H1 (cell line): ENCODE measurements around the gene PLEKHG1. TPM values are rescaled to one million over a fixed set of nuclear protein-coding genes. Genes with fewer than 3 reads are reported as not detected.

Source experiments
- CTCF ChIA-PET: fragments of 300-600 bp; sonication (Branson Sonifier 250); formaldehyde crosslinking; loops from one replicate; lab custom pipeline; 2021; ENCODE audit not compliant: partially characterized antibody; lab: Charles Lee
- POLR2A ChIA-PET: fragments of 300-600 bp; sonication (Branson Sonifier 250); formaldehyde crosslinking; loops from one replicate; lab custom pipeline; 2021; ENCODE audit warnings: inconsistent platforms; ENCODE audit not compliant: partially characterized antibody; lab: Charles Lee
- DNase-seq, 2 experiments: peaks; one replicate each; pipeline versions ENCODE4 v3.0.0 to v3.0.0-alpha.2; 2010 to 2022; ENCODE audit warnings: low spot score in 2 of 2, low read depth in 1 of 2, mixed read lengths in 1 of 2
- FAIRE-seq: peaks from 2 replicates; lab custom pipeline; 2011; peaks lifted over from hg19 to GRCh38; lab: Jason Lieb, UNC
- H2AFZ ChIP-seq: 2 replicates; pipeline ENCODE4 v1.8.1; 2012; ENCODE audit warnings: low read length, inconsistent platforms
- H2AK5ac ChIP-seq: 2 replicates; pipeline ENCODE4 v1.6.1; 2013; ENCODE audit warnings: low read depth, low read length
- H2BK120ac ChIP-seq: replicated peaks from 2 replicates; pipeline ENCODE3; 2013; ENCODE audit warnings: low read depth, low read length, inconsistent platforms
- H2BK12ac ChIP-seq: 2 replicates; pipeline ENCODE4 v1.6.1; 2013; ENCODE audit warnings: low read depth, low read length
- H2BK15ac ChIP-seq: 2 replicates; pipeline ENCODE4 v1.6.1; 2013; ENCODE audit warnings: low read length
- H2BK20ac ChIP-seq: 2 replicates; pipeline ENCODE4 v1.6.1; 2013; ENCODE audit warnings: low read length
- H2BK5ac ChIP-seq: 2 replicates; pipeline ENCODE4 v1.6.1; 2013; ENCODE audit warnings: low read depth, low read length
- H3K14ac ChIP-seq: 2 replicates; pipeline ENCODE4 v1.6.1; 2013; ENCODE audit warnings: inconsistent platforms; ENCODE audit not compliant: insufficient read length
- H3K18ac ChIP-seq: 2 replicates; pipeline ENCODE4 v1.6.1; 2013; ENCODE audit warnings: low read length; ENCODE audit errors: extremely low read depth
- H3K23ac ChIP-seq: 2 replicates; pipeline ENCODE4 v1.6.1; 2013; ENCODE audit warnings: inconsistent platforms; ENCODE audit not compliant: insufficient read length
- H3K23me2 ChIP-seq: 2 replicates; pipeline ENCODE4 v1.6.1; 2013; ENCODE audit warnings: low read depth, low read length
- H3K27ac ChIP-seq: 2 replicates; pipeline ENCODE4 v1.6.1; 2011; ENCODE audit warnings: low read depth, low read length, inconsistent platforms
- H3K27me3 ChIP-seq, 4 experiments: replicated peaks in 1 of 4; 1 replicate in 1 of 4; 2 replicates in 3 of 4; pipeline versions ENCODE4 v1.6.1 to v1.8.1; 2011 to 2013; ENCODE audit warnings: low read length in 3 of 4, mild to moderate bottlenecking in 3 of 4, inconsistent platforms in 2 of 4, mixed read lengths in 2 of 4, moderate library complexity in 1 of 4; ENCODE audit not compliant: control insufficient read depth in 3 of 4, insufficient read depth in 3 of 4; ENCODE audit errors: extremely low read depth in 1 of 4
- H3K36me3 ChIP-seq, 4 experiments: 2 replicates each; pipeline versions ENCODE4 v1.6.1 to v1.8.1; 2011 to 2013; ENCODE audit warnings: mild to moderate bottlenecking in 4 of 4, low read length in 3 of 4, moderate library complexity in 2 of 4, control low read depth in 1 of 4, inconsistent platforms in 1 of 4; ENCODE audit not compliant: insufficient read depth in 4 of 4, control insufficient read depth in 2 of 4
- H3K4ac ChIP-seq: replicated peaks from 2 replicates; pipeline ENCODE3; 2013; ENCODE audit warnings: low read length, low read depth, mixed read lengths, inconsistent platforms; ENCODE audit not compliant: insufficient read length
- H3K4me1 ChIP-seq, 4 experiments: replicated peaks in 1 of 4; 1 replicate in 1 of 4; 2 replicates in 3 of 4; pipeline versions ENCODE4 v1.6.1 to v1.8.1; 2011 to 2013; ENCODE audit warnings: low read length in 3 of 4, inconsistent platforms in 2 of 4, mixed read lengths in 1 of 4; ENCODE audit not compliant: insufficient read depth in 4 of 4, control insufficient read depth in 3 of 4
- H3K4me2 ChIP-seq, 2 experiments: 2 replicates each; pipeline versions ENCODE4 v1.6.1 to v1.8.1; 2011 to 2013; ENCODE audit warnings: low read depth in 2 of 2, low read length in 2 of 2, control low read depth in 1 of 2, inconsistent platforms in 1 of 2, mild to moderate bottlenecking in 1 of 2; ENCODE audit not compliant: insufficient read depth in 1 of 2
- H3K4me3 ChIP-seq, 4 experiments: fragments of 200-600, 300-600 bp in 1 of 4; sonication (generic), shearing (Covaris generic), sonication (Bioruptor Twin) in 1 of 4; 2 replicates each; pipeline versions ENCODE4 v1.5.1 to v1.8.1; 2011 to 2016; ENCODE audit warnings: low read length in 4 of 4, low read depth in 3 of 4, control low read depth in 2 of 4, inconsistent platforms in 2 of 4, mild to moderate bottlenecking in 2 of 4, mixed read lengths in 1 of 4, moderate library complexity in 1 of 4; ENCODE audit not compliant: insufficient read depth in 2 of 4; ENCODE audit errors: extremely low read depth in 1 of 4
- H3K56ac ChIP-seq: replicated peaks from 2 replicates; pipeline ENCODE3; 2013; ENCODE audit warnings: low read depth, mild to moderate bottlenecking, mixed read lengths, low read length, inconsistent platforms; ENCODE audit not compliant: insufficient read length
- H3K79me1 ChIP-seq: 2 replicates; pipeline ENCODE4 v1.6.1; 2013; ENCODE audit warnings: low read depth, low read length, control low read depth
- H3K79me2 ChIP-seq, 2 experiments: 2 replicates each; pipeline versions ENCODE4 v1.6.1 to v1.8.1; 2012 to 2013; ENCODE audit warnings: low read length in 2 of 2, mild to moderate bottlenecking in 2 of 2, inconsistent platforms in 1 of 2; ENCODE audit not compliant: insufficient read depth in 2 of 2, control insufficient read depth in 1 of 2
- H3K9ac ChIP-seq, 4 experiments: replicated peaks in 1 of 4; 1 replicate in 1 of 4; 2 replicates in 3 of 4; pipeline versions ENCODE4 v1.6.1 to v1.8.1; 2011 to 2013; ENCODE audit warnings: low read depth in 3 of 4, low read length in 3 of 4, control low read depth in 2 of 4, mild to moderate bottlenecking in 2 of 4, moderate library complexity in 2 of 4, inconsistent platforms in 1 of 4; ENCODE audit errors: extremely low read depth in 1 of 4
- H3K9me3 ChIP-seq, 2 experiments: 2 replicates each; pipeline versions ENCODE4 v1.6.1 to v1.8.1; 2012 to 2013; ENCODE audit warnings: mild to moderate bottlenecking in 2 of 2, moderate library complexity in 2 of 2, control low read depth in 1 of 2, inconsistent platforms in 1 of 2, low read depth in 1 of 2, low read length in 1 of 2, mixed read lengths in 1 of 2; ENCODE audit not compliant: insufficient read depth in 2 of 2
- H4K20me1 ChIP-seq, 2 experiments: replicated peaks in 1 of 2; 2 replicates each; pipeline versions ENCODE3 to v1.8.1; 2011 to 2013; ENCODE audit warnings: inconsistent platforms in 2 of 2, low read length in 2 of 2, mild to moderate bottlenecking in 1 of 2; ENCODE audit not compliant: insufficient read depth in 2 of 2, control insufficient read depth in 1 of 2
- H4K5ac ChIP-seq: 2 replicates; pipeline ENCODE4 v1.6.1; 2013; ENCODE audit warnings: low read length, low read depth, mixed read lengths, inconsistent platforms; ENCODE audit not compliant: insufficient read length
- H4K8ac ChIP-seq: 2 replicates; pipeline ENCODE4 v1.8.0; 2013; ENCODE audit warnings: mild to moderate bottlenecking, moderate library complexity, low read length, inconsistent platforms; ENCODE audit not compliant: insufficient read depth; ENCODE audit errors: extremely low read depth
- H4K91ac ChIP-seq: replicated peaks from 2 replicates; pipeline ENCODE3; 2013; ENCODE audit warnings: low read length, mixed read lengths, inconsistent platforms; ENCODE audit not compliant: insufficient read length
- CHD2 ChIP-seq: IDR thresholded peaks from 2 replicates; pipeline ENCODE4 v1.6.1; 2012; ENCODE audit warnings: low read length, improper control_type of control experiment
- CTBP2 ChIP-seq: IDR thresholded peaks from 2 replicates; pipeline ENCODE4 v1.7.0; 2011; ENCODE audit warnings: borderline replicate concordance, mild to moderate bottlenecking, moderate library complexity, mixed read lengths, low read length; ENCODE audit not compliant: insufficient read depth, insufficient read length
- EZH2 ChIP-seq: fragments of 200-600 bp; sonication (generic); IDR thresholded peaks from 2 replicates; pipeline ENCODE4 v1.7.1; 2012; ENCODE audit warnings: low read depth, mild to moderate bottlenecking, moderate library complexity, low read length, inconsistent platforms; ENCODE audit not compliant: severe bottlenecking
- HDAC2 ChIP-seq, 2 experiments: fragments of 300-600 bp in 1 of 2; sonication (generic) in 1 of 2; IDR thresholded peaks; 2 replicates each; pipeline ENCODE4 v1.6.1; 2011 to 2012; ENCODE audit warnings: low read depth in 2 of 2, low read length in 2 of 2, mild to moderate bottlenecking in 2 of 2, moderate library complexity in 2 of 2, borderline replicate concordance in 1 of 2, inconsistent platforms in 1 of 2
- KDM4A ChIP-seq: IDR thresholded peaks from one replicate; pipeline ENCODE4 v1.7.1; 2012; ENCODE audit warnings: low read depth, mild to moderate bottlenecking, moderate library complexity, low read length, inconsistent platforms; ENCODE audit not compliant: severe bottlenecking
- KDM5A ChIP-seq: fragments of 200-600 bp; IDR thresholded peaks from 2 replicates; pipeline ENCODE4 v1.7.1; 2012; ENCODE audit warnings: mild to moderate bottlenecking, low read length, inconsistent platforms, mixed read lengths
- SIN3A ChIP-seq, 2 experiments: IDR thresholded peaks in 1 of 2; conservative IDR thresholded peaks in 1 of 2; 2 replicates each; pipeline ENCODE4 v1.6.1; 2011 to 2012; ENCODE audit warnings: low read length in 2 of 2, improper control_type of control experiment in 1 of 2, low read depth in 1 of 2, mild to moderate bottlenecking in 1 of 2
- SIX5 ChIP-seq: IDR thresholded peaks from 2 replicates; pipeline ENCODE4 v1.6.1; 2011; ENCODE audit warnings: mild to moderate bottlenecking, low read depth, low read length
- SP1 ChIP-seq: IDR thresholded peaks from 2 replicates; pipeline ENCODE4 v1.6.1; 2011; ENCODE audit warnings: low read depth, low read length
- WGBS, 2 experiments: shearing (Covaris generic) in 1 of 2; methylation state at CpG; one replicate each; pipeline versions ENCODE4 v1.1.6 to v1.1.7; 2013 to 2015; ENCODE audit warnings: low lambda C conversion rate in 2 of 2, mixed read lengths in 2 of 2, inconsistent platforms in 1 of 2, low coverage in 1 of 2, missing lambda C conversion rate in 1 of 2; ENCODE audit not compliant: insufficient replicate concordance in 2 of 2, insufficient coverage in 1 of 2, insufficient read length in 1 of 2; ENCODE audit errors: extremely low coverage in 1 of 2, missing lambda C conversion rate in 1 of 2; 5-methylcytosine and 5-hydroxymethylcytosine counted together
- polyA plus RNA-seq, 7 experiments: library from polyadenylated mRNA; depleted of rRNA in 3 of 7; stranded (reverse) in 5 of 7; unstranded in 2 of 7; fragments of >200 nt in 5 of 7; fragments of 200-250 nt in 2 of 7; gene quantifications; 1 replicate in 5 of 7; 2 replicates in 1 of 7; 4 replicates in 1 of 7; pipeline versions ENCODE4 v1.2.1 to v1.2.3, GENCODE V29; 2011 to 2013; ENCODE audit warnings: missing spikeins in 2 of 7, mixed read lengths in 2 of 7
- total RNA-seq: library from RNA; stranded (reverse); fragmentation: NEBNext Ultra II Directional; extraction: Animal tissue kit (Norgen Biotek cat#: 25700); gene quantifications from 2 replicates; pipeline ENCODE4 v1.2.1, GENCODE V29; 2021

PLEKHG1 gene
- total and polyA plus RNA-seq, 2 of the 8 experiments (the other 6 are each of a cell fraction or from before 2014, with no cell fraction given): 0.94 to 2.2 TPM

DNA sequence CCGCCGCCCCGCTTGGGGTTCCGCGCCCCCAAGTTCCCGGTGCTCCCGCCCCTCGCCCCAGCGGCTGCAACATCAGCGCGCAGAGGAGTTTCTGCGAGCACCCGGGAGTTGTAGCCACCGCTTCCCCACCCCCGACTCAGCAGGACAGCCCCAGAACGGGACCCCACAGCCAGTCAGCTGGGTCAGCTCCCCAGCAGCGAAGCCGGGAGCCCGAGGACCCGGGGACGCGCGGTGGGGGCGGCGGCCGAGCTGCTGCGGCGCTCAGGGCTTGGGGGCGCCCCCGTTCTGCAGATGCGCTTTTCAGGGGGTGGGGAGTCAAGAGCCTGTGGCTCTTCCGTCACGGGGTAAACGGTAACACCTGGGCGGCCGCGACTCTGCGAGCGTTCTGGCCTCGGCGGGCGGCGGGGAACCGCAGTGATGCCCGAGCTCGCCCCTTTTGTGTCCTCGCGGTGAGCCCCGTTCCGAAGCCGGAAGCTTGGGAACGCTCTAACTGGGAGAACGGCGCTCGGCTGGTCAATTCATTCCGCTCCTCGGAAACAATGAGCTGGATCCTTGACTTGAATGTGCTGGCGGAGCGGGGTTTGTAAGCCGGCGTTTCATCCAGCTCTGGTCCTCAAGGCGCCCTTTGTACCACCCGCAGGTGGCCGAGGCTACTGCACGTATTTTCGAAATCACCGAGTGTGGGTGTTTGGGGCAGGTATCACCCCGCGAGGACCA is 774 bp downstream of the PLEKHG1 start:
- H2BK5ac ChIP-seq: no peak overlapping the region
- ChIA-PET POLR2A (interaction anchor here (1.0 to 1.3 kb wide), 2 partner anchors 19 to 183 kb away, joined by 3 to 4 read pairs; no protein-coding TSS in a partner anchor), CTCF (interaction anchor here (0.5 to 2.9 kb wide), 21 partner anchors 8 to 743 kb away, joined by 3 to 15 read pairs (median 3); no protein-coding TSS in a partner anchor)
- H3K4me3 ChIP-seq: peak overlapping the region; percentile 56 to 83 (median 65)
- H3K56ac ChIP-seq: no peak overlapping the region
- no peak overlapping the region for H2BK20ac ChIP-seq
- H3K14ac ChIP-seq: no peak overlapping the region
- peaks cover 0 to 2% (median 0%) of the 10 kb centered on the region in 4 experiments; a peak in 2 of 7 replicates for H3K4me1 ChIP-seq
- WGBS, 2 experiments: 3% methylated on average over 54 of the region's 69 CpGs; no CpG with 5 or more reads in 1 of the 2 experiments
- H3K4me2 ChIP-seq: peak overlapping the region; percentile 48 to 74
- 0 out of 2 replicates have a peak overlapping the region, but pooled peaks have one; percentile 5 for H3K18ac ChIP-seq
- peaks cover 5% of the 10 kb centered on the region for H3K23me2 ChIP-seq
- H3K79me1 ChIP-seq: no peaks in the 10 kb centered on the region
- H3K9ac ChIP-seq: peak overlapping the region in 3 of 4 experiments; percentile 44 to 50 (median 46); a peak in 5 of 7 replicates
- no peak overlapping the region for H4K91ac ChIP-seq
- no peaks in the 10 kb centered on the region for H3K9me3 ChIP-seq
- no peak overlapping the region for H2BK15ac ChIP-seq
- H2BK12ac ChIP-seq: no peak overlapping the region
- peak overlapping the region; percentile 0; the same call in 1 of the 2 replicates for H2AFZ ChIP-seq
- H3K36me3 ChIP-seq: no peaks in the 10 kb centered on the region
- H2BK120ac ChIP-seq: no peak overlapping the region
- H4K5ac ChIP-seq: no peak overlapping the region
- DNase-seq (peak; percentile 54 to 73), FAIRE-seq (no peak)
- peaks cover 15 to 41% (median 28%) of the 10 kb centered on the region in 4 experiments for H3K27me3 ChIP-seq
- H2AK5ac ChIP-seq: no peak overlapping the region
- no peak overlapping the region for H3K4ac ChIP-seq
- no peaks in the 10 kb centered on the region for H4K20me1 ChIP-seq
- no peak overlapping the region for H3K27ac ChIP-seq
- no peaks in the 10 kb centered on the region for H3K79me2 ChIP-seq
- H3K23ac ChIP-seq: no peak overlapping the region
- H4K8ac ChIP-seq: peak overlapping the region; percentile 59
- TF ChIP-seq SIN3A (conservative IDR thresholded peaks at IDR 0.05 in 1 of 2, IDR thresholded peaks at IDR 0.05 in 1 of 2; ENCODE audit: low read depth in 1 of 2, low read length in 2 of 2) (0 out of 4 replicates have a peak, but pooled peaks of 1 of the 2 experiments have one; percentile 22), CTBP2 (peak; percentile 57), HDAC2 (IDR thresholded peaks at IDR 0.05; ENCODE audit: borderline replicate concordance in 1 of 2, low read depth in 2 of 2, low read length in 2 of 2) (peak in 1 of 2 experiments; percentile 28; a peak in 1 of 4 replicates), CHD2 (no peak), SIX5 (no peak), EZH2 (peak; percentile 45), KDM5A (no peak), SP1 (0 out of 2 replicates have a peak, but pooled peaks have one; percentile 15), KDM4A (peak; percentile 99)
